ENCODE data around the gene ATP9B.

GRCh38 chr18:79353267-79353666, 284.1 kb downstream of the ATP9B start:
- peak; percentile 6 for TF ChIP-seq CTCF (IDR thresholded peaks at IDR 0.05; ENCODE audit: insufficient read depth, low read depth, low read length)
- TF ChIP-seq EZH2 (IDR thresholded peaks at IDR 0.05; ENCODE audit: insufficient read depth, low read length) = no peak

All from astrocyte (in vitro differentiated cells and primary cell).